Esophagus squamous epithelium (tissue), 4 donors: ENCODE measurements around the gene PHOX2A.

Experiments used
- POLR2A ChIP-seq, 4 donors: fragments of 450-650 bp; IDR thresholded peaks; one replicate each; pipeline ENCODE4 v1.6.1; 2017; ENCODE audit warnings: antibody characterized with exemption in 4 of 4, mild to moderate bottlenecking in 4 of 4, moderate library complexity in 3 of 4
- TF ChIP-seq, protein P1 (sequence below), 6 experiments: fragments of 450-650 bp in 4 of 6; fragments of 200-600 bp in 2 of 6; sonication (generic) in 2 of 6; IDR thresholded peaks; one replicate each; pipeline ENCODE4 v1.5.1; 2016 to 2019; ENCODE audit warnings: antibody characterized with exemption in 6 of 6, mild to moderate bottlenecking in 4 of 6, moderate library complexity in 4 of 6

DNA sequence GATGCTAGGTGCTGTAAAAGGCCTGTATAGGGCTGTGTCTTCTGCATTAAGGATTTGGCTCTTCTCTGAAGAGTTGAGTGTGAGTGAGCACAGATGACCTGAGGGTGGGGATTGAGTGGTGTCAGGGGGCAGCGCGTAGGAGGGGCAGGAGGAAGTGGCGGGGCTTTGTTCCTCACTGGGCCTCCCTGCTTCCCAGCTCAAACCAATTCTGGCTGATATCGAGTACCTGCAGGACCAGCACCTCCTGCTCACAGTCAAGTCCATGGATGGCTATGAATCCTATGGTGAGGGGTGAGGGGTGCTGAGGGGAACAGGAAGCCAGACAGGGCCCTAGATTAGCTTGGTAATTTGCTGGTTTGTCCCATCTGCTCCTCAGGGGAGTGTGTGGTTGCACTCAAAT, 9.1 kb downstream of the PHOX2A start:
- TF ChIP-seq, protein P1, sequence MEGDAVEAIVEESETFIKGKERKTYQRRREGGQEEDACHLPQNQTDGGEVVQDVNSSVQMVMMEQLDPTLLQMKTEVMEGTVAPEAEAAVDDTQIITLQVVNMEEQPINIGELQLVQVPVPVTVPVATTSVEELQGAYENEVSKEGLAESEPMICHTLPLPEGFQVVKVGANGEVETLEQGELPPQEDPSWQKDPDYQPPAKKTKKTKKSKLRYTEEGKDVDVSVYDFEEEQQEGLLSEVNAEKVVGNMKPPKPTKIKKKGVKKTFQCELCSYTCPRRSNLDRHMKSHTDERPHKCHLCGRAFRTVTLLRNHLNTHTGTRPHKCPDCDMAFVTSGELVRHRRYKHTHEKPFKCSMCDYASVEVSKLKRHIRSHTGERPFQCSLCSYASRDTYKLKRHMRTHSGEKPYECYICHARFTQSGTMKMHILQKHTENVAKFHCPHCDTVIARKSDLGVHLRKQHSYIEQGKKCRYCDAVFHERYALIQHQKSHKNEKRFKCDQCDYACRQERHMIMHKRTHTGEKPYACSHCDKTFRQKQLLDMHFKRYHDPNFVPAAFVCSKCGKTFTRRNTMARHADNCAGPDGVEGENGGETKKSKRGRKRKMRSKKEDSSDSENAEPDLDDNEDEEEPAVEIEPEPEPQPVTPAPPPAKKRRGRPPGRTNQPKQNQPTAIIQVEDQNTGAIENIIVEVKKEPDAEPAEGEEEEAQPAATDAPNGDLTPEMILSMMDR (IDR thresholded peaks at IDR 0.05) = no peak
- no peak for TF ChIP-seq POLR2A (IDR thresholded peaks at IDR 0.05)
